GM12878 (cell line): Measurements from ENCODE around the gene NRXN3. TPM values are rescaled to one million over a fixed set of nuclear protein-coding genes. Genes with fewer than 3 reads are reported as not detected.

Source experiments
- ATAC-seq: fragments of 200-7000 bp; cut with Tn5 transposase; 3 replicates; pipeline ENCODE4 v1.9.1; 2020; ENCODE audit warnings: mild to moderate bottlenecking, moderate library complexity
- BruUV-seq: library from RNA; stranded (reverse); fragments of 400-500 nt; replicated peaks from 2 replicates; lab custom pipeline; 2021; lab: Mats Ljungman, UMichigan
- CTCF ChIA-PET: fragments of 300-600 bp; sonication (Branson Sonifier 250); formaldehyde crosslinking; extraction: SDS; loops from one replicate; lab custom pipeline; 2021; ENCODE audit warnings: inconsistent platforms; lab: Yijun Ruan, JAX
- POLR2A ChIA-PET: fragments of 350-600 bp; formaldehyde crosslinking; extraction: SDS; loops from one replicate; lab custom pipeline; 2021; ENCODE audit warnings: inconsistent platforms; lab: Charles Lee
- RAD21 ChIA-PET: fragments of 300-600 bp; sonication (Branson Sonifier 250); formaldehyde crosslinking; loops from one replicate; lab custom pipeline; 2023; ENCODE audit warnings: antibody characterized with exemption; ENCODE audit not compliant: unreplicated experiment; lab: Charles Lee
- SMC1A ChIA-PET: fragments of 300-600 bp; sonication (Branson Sonifier 250); formaldehyde crosslinking; loops from one replicate; lab custom pipeline; 2023; ENCODE audit not compliant: unreplicated experiment, uncharacterized antibody; lab: Charles Lee
- DNase-seq: peaks from one replicate; pipeline ENCODE4 v3.0.0-alpha.2; 2011; ENCODE audit warnings: low read depth, low spot score
- FAIRE-seq: peaks from 3 replicates; lab custom pipeline; 2011; peaks lifted over from hg19 to GRCh38; lab: Jason Lieb, UNC
- H2AFZ ChIP-seq: 2 replicates; pipeline ENCODE4 v1.6.0; 2011; ENCODE audit warnings: low read depth, low read length, control low read depth; ENCODE audit not compliant: control insufficient read depth
- H3K27ac ChIP-seq: 2 replicates; pipeline ENCODE4 v1.5.1; 2011; ENCODE audit warnings: control low read depth; ENCODE audit not compliant: control insufficient read depth, insufficient read depth
- H3K27me3 ChIP-seq, 2 experiments: replicated peaks in 1 of 2; 2 replicates each; pipeline versions ENCODE4 v1.6.0 to v1.6.1; 2011; ENCODE audit warnings: low read length in 1 of 2; ENCODE audit not compliant: control insufficient read depth in 2 of 2, insufficient read depth in 2 of 2
- H3K36me3 ChIP-seq, 2 experiments: 2 replicates each; pipeline ENCODE4 v1.5.1; 2011; ENCODE audit warnings: low read length in 1 of 2; ENCODE audit not compliant: control insufficient read depth in 2 of 2, insufficient read depth in 2 of 2
- H3K4me1 ChIP-seq: 2 replicates; pipeline ENCODE4 v1.6.1; 2011; ENCODE audit warnings: mild to moderate bottlenecking, low read length, moderate library complexity, mixed read lengths; ENCODE audit not compliant: control insufficient read depth, insufficient read depth
- H3K4me2 ChIP-seq: 2 replicates; pipeline ENCODE4 v1.6.0; 2011; ENCODE audit warnings: control low read depth; ENCODE audit not compliant: control insufficient read depth, insufficient read depth
- H3K4me3 ChIP-seq: fragments of 200-600 bp; sonication (generic); 2 replicates; pipeline ENCODE4 v1.5.1; 2016
- H3K79me2 ChIP-seq: 2 replicates; pipeline ENCODE4 v1.6.0; 2011; ENCODE audit warnings: low read length; ENCODE audit not compliant: control insufficient read depth, insufficient read depth
- H3K9ac ChIP-seq: 2 replicates; pipeline ENCODE4 v1.8.0; 2011; ENCODE audit warnings: low read length, control low read depth, mixed read lengths; ENCODE audit not compliant: control insufficient read depth, insufficient read depth
- H3K9me3 ChIP-seq: replicated peaks from 3 replicates; pipeline ENCODE4 v1.5.1; 2011; ENCODE audit warnings: mild to moderate bottlenecking, low read length; ENCODE audit not compliant: control insufficient read depth, insufficient read depth
- H4K20me1 ChIP-seq: 2 replicates; pipeline ENCODE4 v1.6.0; 2011; ENCODE audit not compliant: control insufficient read depth, insufficient read depth
- EED ChIP-seq: sonication (generic); IDR thresholded peaks from 2 replicates; pipeline ENCODE4 v1.6.1; 2016; ENCODE audit warnings: antibody characterized with exemption, low read depth
- KLF5 ChIP-seq: fragments of 450-650 bp; IDR thresholded peaks from 2 replicates; pipeline ENCODE4 v1.6.1; 2014; ENCODE audit warnings: mild to moderate bottlenecking; ENCODE audit not compliant: partially characterized antibody
- POLR2AphosphoS5 ChIP-seq: IDR thresholded peaks from 2 replicates; pipeline ENCODE4 v1.6.1; 2011; ENCODE audit warnings: mild to moderate bottlenecking, low read length, inconsistent platforms
- POU2F2 ChIP-seq: IDR thresholded peaks from 3 replicates; pipeline ENCODE4 v1.6.1; 2011; ENCODE audit warnings: low read depth, mild to moderate bottlenecking, low read length, borderline replicate concordance
- SMAD1 ChIP-seq: fragments of 450-650 bp; IDR thresholded peaks from 2 replicates; pipeline ENCODE4 v1.6.1; 2018; ENCODE audit warnings: mild to moderate bottlenecking, low read depth; ENCODE audit not compliant: partially characterized antibody
- YY1 ChIP-seq: IDR thresholded peaks from 2 replicates; pipeline ENCODE4 v1.6.1; 2011; ENCODE audit warnings: low read depth, mild to moderate bottlenecking, low read length
- ZBTB11 ChIP-seq: fragments of 450-650 bp; formaldehyde crosslinking; IDR thresholded peaks from 2 replicates; pipeline ENCODE4 v1.5.0; 2022; ENCODE audit warnings: mild to moderate bottlenecking, missing genetic modification characterization
- ZNF207 ChIP-seq: fragments of 450-650 bp; IDR thresholded peaks from 2 replicates; pipeline ENCODE4 v1.6.1; 2014; ENCODE audit warnings: antibody characterized with exemption, mild to moderate bottlenecking, borderline replicate concordance
- WGBS: methylation state at CpG from one replicate; pipeline ENCODE4 v1.1.6; 2016; ENCODE audit warnings: low lambda C conversion rate; ENCODE audit not compliant: insufficient replicate concordance, insufficient coverage; ENCODE audit errors: missing lambda C conversion rate; 5-methylcytosine and 5-hydroxymethylcytosine counted together
- in situ Hi-C: fragments of 300-500 bp; cut with MboI; formaldehyde crosslinking; loops from 9 replicates; pipeline ENCODE4 v1.14.3; 2018; ENCODE audit warnings: mixed read lengths
- intact Hi-C: fragments of 100-400 bp; cut with micrococcal nuclease; formaldehyde crosslinking; loops from one replicate; pipeline ENCODE4 v1.14.2; 2022; ENCODE audit not compliant: unreplicated experiment
- polyA plus RNA-seq, 11 experiments: library from polyadenylated mRNA; depleted of rRNA in 4 of 11; unstranded in 6 of 11; stranded (reverse) in 5 of 11; fragments of >200 nt; fragmentation: Nextera tagmentation in 4 of 11; fragmentation: Illumina TruSeq in 1 of 11; extraction: Ambion mirVana in 4 of 11; extraction: Trizol in 1 of 11; gene quantifications; 1 replicate in 1 of 11; 2 replicates in 10 of 11; pipeline versions ENCODE4 v1.2.1 to v1.2.3, GENCODE V29; 2011 to 2016; ENCODE audit warnings: inconsistent platforms in 2 of 11, missing spikeins in 2 of 11, low read depth in 1 of 11
- total RNA-seq, 4 experiments: library from RNA; depleted of rRNA in 3 of 4; stranded (reverse); fragments of >200 nt in 3 of 4; fragmentation: Illumina TruSeq in 1 of 4; extraction: Trizol in 1 of 4; gene quantifications; 2 replicates each; pipeline versions ENCODE4 v1.2.1 to v1.2.3, GENCODE V29; 2013 to 2021
- TF ChIP-seq, protein P1 (sequence below): IDR thresholded peaks from 2 replicates; pipeline ENCODE4 v1.6.1; 2011; ENCODE audit warnings: borderline replicate concordance, low read depth, mild to moderate bottlenecking, moderate library complexity, mixed read lengths, low read length; ENCODE audit not compliant: insufficient read depth; ENCODE audit errors: extremely low read length
- TF ChIP-seq, protein P2 (sequence below): fragments of 450-650 bp; IDR thresholded peaks from 2 replicates; pipeline ENCODE4 v1.6.1; 2018; ENCODE audit warnings: borderline replicate concordance, mild to moderate bottlenecking; ENCODE audit not compliant: partially characterized antibody

The NRXN3 gene
- total and polyA plus RNA-seq, 10 of the 15 experiments (the other 5 are each of a cell fraction or from before 2014, with no cell fraction given), result 0.52 to 3.3 (median 1.4) TPM

GRCh38 chr14:79856381-79856780 is 1686.2 kb downstream of the NRXN3 start:
- Histone ChIP-seq H3K4me3 (no peak overlapping the region), H3K27me3 (no peaks in the 10 kb centered on the region), H3K9me3 (no peaks in the 10 kb centered on the region), H3K27ac (no peak overlapping the region), H2AFZ (no peak overlapping the region), H3K79me2 (no peaks in the 10 kb centered on the region), H3K4me1 (no peaks in the 10 kb centered on the region), H3K9ac (no peak overlapping the region)
- no peak for FAIRE-seq
- SMC1A ChIA-PET, result interaction anchor here (1.9 kb wide), 1 partner anchor 9 kb away, joined by 5 read pairs; no protein-coding TSS in a partner anchor
- intact Hi-C loops, result no loop called here
- DNase-seq, result no peak
- RAD21 ChIA-PET, result no interaction called here
- no TSS peak for BruUV-seq
- no peak for TF ChIP-seq YY1
- TF ChIP-seq, all 136 proteins: peak for 0
- H4K20me1 ChIP-seq, result no peaks in the 10 kb centered on the region
- no peak overlapping the region for H3K4me2 ChIP-seq
- in situ Hi-C loops, result no loop called here
- WGBS, result 0% methylated on average over 1 of the region's 1 CpG
- ChIA-PET POLR2A (no interaction called here), CTCF (no interaction called here)
- no peaks in the 10 kb centered on the region for H3K36me3 ChIP-seq
- no peak for ATAC-seq

GRCh38 chr14:79861111-79861510 is 1690.9 kb downstream of the NRXN3 start:
- SMC1A ChIA-PET, result no interaction called here
- no peak for TF ChIP-seq SMAD1
- no peak for TF ChIP-seq POLR2AphosphoS5
- no peak for TF ChIP-seq KLF5
- TF ChIP-seq ZBTB11, result no peak
- TF ChIP-seq POU2F2, result no peak
- TF ChIP-seq EED, result no peak
- TF ChIP-seq ZNF207, result no peak
- TF ChIP-seq, protein P1, sequence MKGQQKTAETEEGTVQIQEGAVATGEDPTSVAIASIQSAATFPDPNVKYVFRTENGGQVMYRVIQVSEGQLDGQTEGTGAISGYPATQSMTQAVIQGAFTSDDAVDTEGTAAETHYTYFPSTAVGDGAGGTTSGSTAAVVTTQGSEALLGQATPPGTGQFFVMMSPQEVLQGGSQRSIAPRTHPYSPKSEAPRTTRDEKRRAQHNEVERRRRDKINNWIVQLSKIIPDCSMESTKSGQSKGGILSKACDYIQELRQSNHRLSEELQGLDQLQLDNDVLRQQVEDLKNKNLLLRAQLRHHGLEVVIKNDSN, result no peak
- TF ChIP-seq, protein P2, sequence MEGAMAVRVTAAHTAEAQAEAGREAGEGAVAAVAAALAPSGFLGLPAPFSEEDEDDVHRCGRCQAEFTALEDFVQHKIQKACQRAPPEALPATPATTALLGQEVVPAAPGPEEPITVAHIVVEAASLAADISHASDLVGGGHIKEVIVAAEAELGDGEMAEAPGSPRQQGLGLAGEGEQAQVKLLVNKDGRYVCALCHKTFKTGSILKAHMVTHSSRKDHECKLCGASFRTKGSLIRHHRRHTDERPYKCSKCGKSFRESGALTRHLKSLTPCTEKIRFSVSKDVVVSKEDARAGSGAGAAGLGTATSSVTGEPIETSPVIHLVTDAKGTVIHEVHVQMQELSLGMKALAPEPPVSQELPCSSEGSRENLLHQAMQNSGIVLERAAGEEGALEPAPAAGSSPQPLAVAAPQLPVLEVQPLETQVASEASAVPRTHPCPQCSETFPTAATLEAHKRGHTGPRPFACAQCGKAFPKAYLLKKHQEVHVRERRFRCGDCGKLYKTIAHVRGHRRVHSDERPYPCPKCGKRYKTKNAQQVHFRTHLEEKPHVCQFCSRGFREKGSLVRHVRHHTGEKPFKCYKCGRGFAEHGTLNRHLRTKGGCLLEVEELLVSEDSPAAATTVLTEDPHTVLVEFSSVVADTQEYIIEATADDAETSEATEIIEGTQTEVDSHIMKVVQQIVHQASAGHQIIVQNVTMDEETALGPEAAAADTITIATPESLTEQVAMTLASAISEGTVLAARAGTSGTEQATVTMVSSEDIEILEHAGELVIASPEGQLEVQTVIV, result no peak

More at GRCh38 chr14:79861111-79861510, 1690.9 kb downstream of the NRXN3 start:
- no peaks in the 10 kb centered on the region for H3K9me3 ChIP-seq
- H2AFZ ChIP-seq, result no peak overlapping the region
- no peak overlapping the region for H3K27ac ChIP-seq
- FAIRE-seq, result no peak
- ChIA-PET POLR2A (no interaction called here), CTCF (no interaction called here), RAD21 (no interaction called here)
- no peaks in the 10 kb centered on the region for H4K20me1 ChIP-seq
- H3K79me2 ChIP-seq, result no peaks in the 10 kb centered on the region
- intact Hi-C loops, result loop anchor here (5.0 kb wide), 1 partner anchor 849 kb away; no protein-coding TSS in a partner anchor
- in situ Hi-C loops, result no loop called here
- H3K4me2 ChIP-seq, result no peak overlapping the region
- no peaks in the 10 kb centered on the region for H3K36me3 ChIP-seq
- no peak for ATAC-seq
- BruUV-seq, result no TSS peak
- DNase-seq, result no peak
- no peak overlapping the region for H3K4me3 ChIP-seq
- 43% methylated on average over 9 of the region's 9 CpGs for WGBS
- H3K27me3 ChIP-seq, result no peaks in the 10 kb centered on the region
- H3K9ac ChIP-seq, result no peak overlapping the region
- H3K4me1 ChIP-seq, result no peaks in the 10 kb centered on the region
